Measurements from ENCODE around the gene PSKH1.

Gene PSKH1

GRCh38 chr16:67915831-67916723 lies 23.0 kb downstream of the PSKH1 start:
- Mint-ChIP-seq H3K27me3 (no peaks in the 10 kb centered on the region), H3K36me3 (ENCODE audit: low read depth) (peaks cover 85% of the 10 kb centered on the region), H3K9me3 (no peaks in the 10 kb centered on the region), H3K4me1 (ENCODE audit: low read depth) (peaks cover 16% of the 10 kb centered on the region), H3K4me3 (no peak overlapping the region), H3K27ac (no peak overlapping the region)
- intact Hi-C loops (cut with micrococcal nuclease), result no loop called here

GRCh38 chr16:67917140-67917851 lies 24.2 kb downstream of the PSKH1 start:
- intact Hi-C loops (cut with micrococcal nuclease), result no loop called here
- Mint-ChIP-seq H3K4me3 (no peak overlapping the region), H3K36me3 (ENCODE audit: low read depth) (peaks cover 86% of the 10 kb centered on the region), H3K9me3 (no peaks in the 10 kb centered on the region), H3K4me1 (ENCODE audit: low read depth) (peaks cover 24% of the 10 kb centered on the region), H3K27ac (no peak overlapping the region), H3K27me3 (no peaks in the 10 kb centered on the region)

GRCh38 chr16:67917852-67918236 lies 24.8 kb downstream of the PSKH1 start:
- intact Hi-C loops (cut with micrococcal nuclease), result no loop called here
- H3K4me3 Mint-ChIP-seq, result no peak overlapping the region
- peaks cover 30% of the 10 kb centered on the region for H3K4me1 Mint-ChIP-seq (ENCODE audit: low read depth)
- no peaks in the 10 kb centered on the region for H3K9me3 Mint-ChIP-seq
- H3K36me3 Mint-ChIP-seq (ENCODE audit: low read depth), result peaks cover 91% of the 10 kb centered on the region
- H3K27me3 Mint-ChIP-seq, result no peaks in the 10 kb centered on the region
- H3K27ac Mint-ChIP-seq, result no peak overlapping the region

GRCh38 chr16:67919622-67920221 lies 26.7 kb downstream of the PSKH1 start:
- intact Hi-C loops (cut with micrococcal nuclease), result no loop called here
- Mint-ChIP-seq H3K36me3 (ENCODE audit: low read depth) (peaks cover 96% of the 10 kb centered on the region), H3K27me3 (no peaks in the 10 kb centered on the region), H3K9me3 (no peaks in the 10 kb centered on the region), H3K4me1 (ENCODE audit: low read depth) (peaks cover 31% of the 10 kb centered on the region), H3K4me3 (no peak overlapping the region), H3K27ac (no peak overlapping the region)

- Mint-ChIP-seq H3K4me1 (ENCODE audit: low read depth) (peaks cover 22% of the 10 kb centered on the region), H3K4me3 (no peak overlapping the region), H3K9me3 (no peaks in the 10 kb centered on the region), H3K27me3 (no peaks in the 10 kb centered on the region), H3K36me3 (ENCODE audit: low read depth) (peaks cover 88% of the 10 kb centered on the region), H3K27ac (no peak overlapping the region)
- intact Hi-C loops (cut with micrococcal nuclease), result no loop called here
Observed at GRCh38 chr16:67922221-67922620, 29.2 kb downstream of the PSKH1 start.

GRCh38 chr16:67922740-67923139 lies 29.7 kb downstream of the PSKH1 start:
- Mint-ChIP-seq H3K4me3 (no peak overlapping the region), H3K27me3 (no peaks in the 10 kb centered on the region), H3K9me3 (no peaks in the 10 kb centered on the region), H3K36me3 (ENCODE audit: low read depth) (peaks cover 88% of the 10 kb centered on the region), H3K27ac (no peak overlapping the region), H3K4me1 (ENCODE audit: low read depth) (peaks cover 17% of the 10 kb centered on the region)
- intact Hi-C loops (cut with micrococcal nuclease), result no loop called here

- peaks cover 15% of the 10 kb centered on the region for H3K4me1 Mint-ChIP-seq (ENCODE audit: low read depth)
- no peaks in the 10 kb centered on the region for H3K9me3 Mint-ChIP-seq
- peaks cover 88% of the 10 kb centered on the region for H3K36me3 Mint-ChIP-seq (ENCODE audit: low read depth)
- H3K27ac Mint-ChIP-seq, result no peak overlapping the region
- intact Hi-C loops (cut with micrococcal nuclease), result no loop called here
- no peaks in the 10 kb centered on the region for H3K27me3 Mint-ChIP-seq
- no peak overlapping the region for H3K4me3 Mint-ChIP-seq
Observed at GRCh38 chr16:67923414-67924116, 30.5 kb downstream of the PSKH1 start.

GRCh38 chr16:67924140-67924906 lies 31.3 kb downstream of the PSKH1 start:
- Mint-ChIP-seq H3K27me3 (no peaks in the 10 kb centered on the region), H3K9me3 (no peaks in the 10 kb centered on the region), H3K4me1 (ENCODE audit: low read depth) (peaks cover 15% of the 10 kb centered on the region), H3K27ac (no peak overlapping the region), H3K36me3 (ENCODE audit: low read depth) (peaks cover 88% of the 10 kb centered on the region), H3K4me3 (no peak overlapping the region)
- intact Hi-C loops (cut with micrococcal nuclease), result no loop called here

GRCh38 chr16:67926181-67926750 lies 33.2 kb downstream of the PSKH1 start:
- no peaks in the 10 kb centered on the region for H3K9me3 Mint-ChIP-seq
- no peak overlapping the region for H3K4me3 Mint-ChIP-seq
- intact Hi-C loops (cut with micrococcal nuclease), result no loop called here
- H3K36me3 Mint-ChIP-seq (ENCODE audit: low read depth), result peaks cover 90% of the 10 kb centered on the region
- peaks cover 15% of the 10 kb centered on the region for H3K4me1 Mint-ChIP-seq (ENCODE audit: low read depth)
- no peaks in the 10 kb centered on the region for H3K27me3 Mint-ChIP-seq
- H3K27ac Mint-ChIP-seq, result no peak overlapping the region

GRCh38 chr16:67927131-67927941 lies 34.3 kb downstream of the PSKH1 start:
- peaks cover 6% of the 10 kb centered on the region for H3K4me1 Mint-ChIP-seq (ENCODE audit: low read depth)
- no peak overlapping the region for H3K27ac Mint-ChIP-seq
- H3K27me3 Mint-ChIP-seq, result no peaks in the 10 kb centered on the region
- no peak overlapping the region for H3K4me3 Mint-ChIP-seq
- intact Hi-C loops (cut with micrococcal nuclease), result no loop called here
- no peaks in the 10 kb centered on the region for H3K9me3 Mint-ChIP-seq
- H3K36me3 Mint-ChIP-seq (ENCODE audit: low read depth), result peaks cover 90% of the 10 kb centered on the region

- Mint-ChIP-seq H3K4me1 (ENCODE audit: low read depth) (no peaks in the 10 kb centered on the region), H3K27me3 (no peaks in the 10 kb centered on the region), H3K27ac (no peak overlapping the region), H3K9me3 (no peaks in the 10 kb centered on the region), H3K36me3 (ENCODE audit: low read depth) (peaks cover 91% of the 10 kb centered on the region), H3K4me3 (no peak overlapping the region)
- intact Hi-C loops (cut with micrococcal nuclease), result loop anchor here (2.0 kb wide), 1 partner anchor 255 kb away; no protein-coding TSS in a partner anchor
Observed at GRCh38 chr16:67928147-67928546, 35.1 kb downstream of the PSKH1 start.

GRCh38 chr16:67928561-67929364 lies 35.7 kb downstream of the PSKH1 start:
- Mint-ChIP-seq H3K9me3 (no peaks in the 10 kb centered on the region), H3K36me3 (ENCODE audit: low read depth) (peaks cover 91% of the 10 kb centered on the region), H3K4me3 (no peak overlapping the region), H3K27ac (no peak overlapping the region), H3K27me3 (no peaks in the 10 kb centered on the region), H3K4me1 (ENCODE audit: low read depth) (peaks cover 2% of the 10 kb centered on the region)
- intact Hi-C loops (cut with micrococcal nuclease), result loop anchor here (2.0 kb wide), 1 partner anchor 256 kb away; no protein-coding TSS in a partner anchor
